ENCODE data around the gene ZNF536. TPM values are rescaled to one million over a fixed set of nuclear protein-coding genes. Genes with fewer than 3 reads are reported as not detected.

Gene ZNF536
- total and polyA plus RNA-seq, 7 experiments from 2014 or later = not detected

- no peak overlapping the region for H3K27ac Mint-ChIP-seq
- peaks cover 0 to 5% (median 0%) of the 10 kb centered on the region in 5 donors for H3K27me3 Mint-ChIP-seq
- CTCF ChIA-PET = no interaction called here
- no peak overlapping the region for H3K27ac ChIP-seq (ENCODE audit: low read depth, low read length)
- peaks cover 0 to 1% (median 0%) of the 10 kb centered on the region in 11 donors for H3K9me3 Mint-ChIP-seq
- H3K36me3 ChIP-seq (ENCODE audit: control insufficient read depth in 2 of 3, insufficient read depth in 3 of 3, low read length in 3 of 3) = no peaks in the 10 kb centered on the region
- H3K36me3 Mint-ChIP-seq = no peaks in the 10 kb centered on the region
- DNase-seq (no peak), ATAC-seq (no peak)
- H3K27me3 ChIP-seq (ENCODE audit: control insufficient read depth in 2 of 2, insufficient read depth in 2 of 2, low read length in 2 of 2) = no peaks in the 10 kb centered on the region
- POLR2A ChIA-PET = no interaction called here
- H3K4me1 Mint-ChIP-seq = peaks cover 0 to 5% (median 0%) of the 10 kb centered on the region in 7 donors
- no peak overlapping the region for H3K4me3 Mint-ChIP-seq
- H3K4me1 ChIP-seq (ENCODE audit: control insufficient read depth in 2 of 2, insufficient read depth in 2 of 2, low read length in 2 of 2) = no peaks in the 10 kb centered on the region
- no peaks in the 10 kb centered on the region for H3K9me3 ChIP-seq (ENCODE audit: control insufficient read depth in 2 of 3, low read length in 3 of 3)
- H3K4me3 ChIP-seq (ENCODE audit: low read length) = no peak overlapping the region
- intact Hi-C loops (cut with micrococcal nuclease) = no loop called here
These were observed 175.1 kb downstream of the ZNF536 start for GRCh38 chr19:30547246-30547645.

- Histone ChIP-seq H3K27me3 (ENCODE audit: control insufficient read depth in 2 of 2, insufficient read depth in 2 of 2, low read length in 2 of 2) (no peaks in the 10 kb centered on the region), H3K36me3 (ENCODE audit: control insufficient read depth in 2 of 3, insufficient read depth in 3 of 3, low read length in 3 of 3) (no peaks in the 10 kb centered on the region), H3K4me1 (ENCODE audit: control insufficient read depth in 2 of 2, insufficient read depth in 2 of 2, low read length in 2 of 2) (no peaks in the 10 kb centered on the region), H3K9me3 (ENCODE audit: control insufficient read depth in 2 of 3, low read length in 3 of 3) (no peaks in the 10 kb centered on the region), H3K4me3 (ENCODE audit: low read length) (no peak overlapping the region), H3K27ac (ENCODE audit: low read depth, low read length) (no peak overlapping the region)
- Mint-ChIP-seq H3K4me1 (peaks cover 0 to 5% (median 0%) of the 10 kb centered on the region in 7 donors), H3K27me3 (peaks cover 0 to 5% (median 0%) of the 10 kb centered on the region in 5 donors), H3K36me3 (no peaks in the 10 kb centered on the region), H3K27ac (no peak overlapping the region), H3K9me3 (no peaks in the 10 kb centered on the region), H3K4me3 (no peak overlapping the region)
- no peak for DNase-seq
- ChIA-PET CTCF (no interaction called here), POLR2A (no interaction called here)
- ATAC-seq = no peak
- intact Hi-C loops (cut with micrococcal nuclease) = no loop called here
These were observed 177.0 kb downstream of the ZNF536 start for GRCh38 chr19:30549151-30549550.

- Histone ChIP-seq H3K36me3 (ENCODE audit: control insufficient read depth in 2 of 3, insufficient read depth in 3 of 3, low read length in 3 of 3) (no peaks in the 10 kb centered on the region), H3K4me3 (ENCODE audit: low read length) (no peak overlapping the region), H3K27ac (ENCODE audit: low read depth, low read length) (no peak overlapping the region), H3K9me3 (ENCODE audit: control insufficient read depth in 2 of 3, low read length in 3 of 3) (no peaks in the 10 kb centered on the region), H3K4me1 (ENCODE audit: control insufficient read depth in 2 of 2, insufficient read depth in 2 of 2, low read length in 2 of 2) (no peaks in the 10 kb centered on the region), H3K27me3 (ENCODE audit: control insufficient read depth in 2 of 2, insufficient read depth in 2 of 2, low read length in 2 of 2) (no peaks in the 10 kb centered on the region)
- peaks cover 0 to 5% (median 0%) of the 10 kb centered on the region in 7 donors for H3K4me1 Mint-ChIP-seq
- ATAC-seq (no peak), DNase-seq (no peak)
- peaks cover 0 to 9% (median 0%) of the 10 kb centered on the region in 5 donors for H3K27me3 Mint-ChIP-seq
- intact Hi-C loops (cut with micrococcal nuclease) = no loop called here
- H3K9me3 Mint-ChIP-seq = no peaks in the 10 kb centered on the region
- CTCF ChIA-PET = no interaction called here
- no peak overlapping the region for H3K4me3 Mint-ChIP-seq
- no peaks in the 10 kb centered on the region for H3K36me3 Mint-ChIP-seq
- POLR2A ChIA-PET = no interaction called here
- H3K27ac Mint-ChIP-seq = no peak overlapping the region
These were observed 179.1 kb downstream of the ZNF536 start for GRCh38 chr19:30551271-30551670.

GRCh38 chr19:30552593-30552992 lies 180.4 kb downstream of the ZNF536 start:
- no peak for DNase-seq
- POLR2A ChIA-PET = no interaction called here
- Mint-ChIP-seq H3K27ac (no peak overlapping the region), H3K4me3 (no peak overlapping the region), H3K27me3 (peaks cover 0 to 22% (median 0%) of the 10 kb centered on the region in 5 donors), H3K36me3 (no peaks in the 10 kb centered on the region), H3K4me1 (peaks cover 0 to 5% (median 0%) of the 10 kb centered on the region in 7 donors), H3K9me3 (no peaks in the 10 kb centered on the region)
- intact Hi-C loops (cut with micrococcal nuclease) = no loop called here
- Histone ChIP-seq H3K4me1 (ENCODE audit: control insufficient read depth in 2 of 2, insufficient read depth in 2 of 2, low read length in 2 of 2) (no peaks in the 10 kb centered on the region), H3K4me3 (ENCODE audit: low read length) (no peak overlapping the region), H3K27ac (ENCODE audit: low read depth, low read length) (no peak overlapping the region), H3K27me3 (ENCODE audit: control insufficient read depth in 2 of 2, insufficient read depth in 2 of 2, low read length in 2 of 2) (no peaks in the 10 kb centered on the region), H3K9me3 (ENCODE audit: control insufficient read depth in 2 of 3, low read length in 3 of 3) (no peaks in the 10 kb centered on the region), H3K36me3 (ENCODE audit: control insufficient read depth in 2 of 3, insufficient read depth in 3 of 3, low read length in 3 of 3) (no peaks in the 10 kb centered on the region)
- CTCF ChIA-PET = no interaction called here
- no peak for ATAC-seq

- no peaks in the 10 kb centered on the region for H3K9me3 Mint-ChIP-seq
- Histone ChIP-seq H3K27me3 (ENCODE audit: control insufficient read depth in 2 of 2, insufficient read depth in 2 of 2, low read length in 2 of 2) (no peaks in the 10 kb centered on the region), H3K9me3 (ENCODE audit: control insufficient read depth in 2 of 3, low read length in 3 of 3) (no peaks in the 10 kb centered on the region), H3K4me1 (ENCODE audit: control insufficient read depth in 2 of 2, insufficient read depth in 2 of 2, low read length in 2 of 2) (no peaks in the 10 kb centered on the region), H3K36me3 (ENCODE audit: control insufficient read depth in 2 of 3, insufficient read depth in 3 of 3, low read length in 3 of 3) (no peaks in the 10 kb centered on the region), H3K4me3 (ENCODE audit: low read length) (no peak overlapping the region), H3K27ac (ENCODE audit: low read depth, low read length) (no peak overlapping the region)
- DNase-seq = no peak
- no peak overlapping the region for H3K27ac Mint-ChIP-seq
- ChIA-PET POLR2A (no interaction called here), CTCF (no interaction called here)
- H3K4me3 Mint-ChIP-seq = no peak overlapping the region
- H3K27me3 Mint-ChIP-seq = peaks cover 0 to 33% (median 12%) of the 10 kb centered on the region in 5 donors
- intact Hi-C loops (cut with micrococcal nuclease) = no loop called here
- no peak for ATAC-seq
- H3K36me3 Mint-ChIP-seq = no peaks in the 10 kb centered on the region
- peaks cover 0 to 5% (median 0%) of the 10 kb centered on the region in 7 donors for H3K4me1 Mint-ChIP-seq
These were observed 183.0 kb downstream of the ZNF536 start for GRCh38 chr19:30555075-30555790.

GRCh38 chr19:30555791-30556110 lies 183.6 kb downstream of the ZNF536 start:
- no peaks in the 10 kb centered on the region for H3K9me3 Mint-ChIP-seq
- no peaks in the 10 kb centered on the region for H3K4me1 ChIP-seq (ENCODE audit: control insufficient read depth in 2 of 2, insufficient read depth in 2 of 2, low read length in 2 of 2)
- no peak overlapping the region for H3K27ac ChIP-seq (ENCODE audit: low read depth, low read length)
- ChIA-PET POLR2A (no interaction called here), CTCF (no interaction called here)
- H3K9me3 ChIP-seq (ENCODE audit: control insufficient read depth in 2 of 3, low read length in 3 of 3) = no peaks in the 10 kb centered on the region
- intact Hi-C loops (cut with micrococcal nuclease) = no loop called here
- H3K4me3 ChIP-seq (ENCODE audit: low read length) = no peak overlapping the region
- H3K36me3 Mint-ChIP-seq = no peaks in the 10 kb centered on the region
- peaks cover 0 to 38% (median 14%) of the 10 kb centered on the region in 5 donors for H3K27me3 Mint-ChIP-seq
- H3K27ac Mint-ChIP-seq = no peak overlapping the region
- H3K27me3 ChIP-seq (ENCODE audit: control insufficient read depth in 2 of 2, insufficient read depth in 2 of 2, low read length in 2 of 2) = no peaks in the 10 kb centered on the region
- no peaks in the 10 kb centered on the region for H3K36me3 ChIP-seq (ENCODE audit: control insufficient read depth in 2 of 3, insufficient read depth in 3 of 3, low read length in 3 of 3)
- ATAC-seq (no peak), DNase-seq (no peak)
- H3K4me3 Mint-ChIP-seq = no peak overlapping the region
- H3K4me1 Mint-ChIP-seq = peaks cover 0 to under 1% (median 0%) of the 10 kb centered on the region in 7 donors

- ChIA-PET POLR2A (no interaction called here), CTCF (no interaction called here)
- H3K27me3 ChIP-seq (ENCODE audit: control insufficient read depth in 2 of 2, insufficient read depth in 2 of 2, low read length in 2 of 2) = no peaks in the 10 kb centered on the region
- H3K4me1 ChIP-seq (ENCODE audit: control insufficient read depth in 2 of 2, insufficient read depth in 2 of 2, low read length in 2 of 2) = no peaks in the 10 kb centered on the region
- no peaks in the 10 kb centered on the region for H3K9me3 Mint-ChIP-seq
- intact Hi-C loops (cut with micrococcal nuclease) = no loop called here
- H3K4me3 Mint-ChIP-seq = no peak overlapping the region
- H3K36me3 Mint-ChIP-seq = no peaks in the 10 kb centered on the region
- DNase-seq (no peak), ATAC-seq (no peak)
- no peak overlapping the region for H3K27ac ChIP-seq (ENCODE audit: low read depth, low read length)
- H3K36me3 ChIP-seq (ENCODE audit: control insufficient read depth in 2 of 3, insufficient read depth in 3 of 3, low read length in 3 of 3) = no peaks in the 10 kb centered on the region
- no peaks in the 10 kb centered on the region for H3K4me1 Mint-ChIP-seq
- no peaks in the 10 kb centered on the region for H3K9me3 ChIP-seq (ENCODE audit: control insufficient read depth in 2 of 3, low read length in 3 of 3)
- H3K27ac Mint-ChIP-seq = no peak overlapping the region
- peaks cover 0 to 38% (median 14%) of the 10 kb centered on the region in 5 donors for H3K27me3 Mint-ChIP-seq
- H3K4me3 ChIP-seq (ENCODE audit: low read length) = no peak overlapping the region
These were observed 184.1 kb downstream of the ZNF536 start for GRCh38 chr19:30556230-30556711.
